Epithelial cell of proximal tubule (primary cell): ENCODE data around the gene NRGN. TPM values are rescaled to one million over a fixed set of nuclear protein-coding genes. Genes with fewer than 3 reads are reported as not detected.
"Not testable (repeated sequence)": the region's sequence is repeated elsewhere in the genome, so short reads cannot be mapped to it uniquely, and the experiment has no call there.

Experiments used
- DNase-seq: peaks from one replicate; pipeline ENCODE4 v3.0.0-alpha.2; 2011; ENCODE audit warnings: low read depth
- H3K4me3 ChIP-seq: 2 replicates; pipeline ENCODE4 v1.5.1; 2011; ENCODE audit warnings: low read depth, mild to moderate bottlenecking, low read length
- CTCF ChIP-seq: conservative IDR thresholded peaks from 2 replicates; pipeline ENCODE4 v1.5.1; 2012; ENCODE audit warnings: low read depth, mild to moderate bottlenecking, low read length
- total RNA-seq: library from RNA; depleted of rRNA; stranded (reverse); fragments of >200 nt; gene quantifications from 2 replicates; pipeline ENCODE4 v1.2.3, GENCODE V29; 2015

Gene NRGN
- total RNA-seq, 1 donor from 2014 or later: 5.8 TPM

DNA sequence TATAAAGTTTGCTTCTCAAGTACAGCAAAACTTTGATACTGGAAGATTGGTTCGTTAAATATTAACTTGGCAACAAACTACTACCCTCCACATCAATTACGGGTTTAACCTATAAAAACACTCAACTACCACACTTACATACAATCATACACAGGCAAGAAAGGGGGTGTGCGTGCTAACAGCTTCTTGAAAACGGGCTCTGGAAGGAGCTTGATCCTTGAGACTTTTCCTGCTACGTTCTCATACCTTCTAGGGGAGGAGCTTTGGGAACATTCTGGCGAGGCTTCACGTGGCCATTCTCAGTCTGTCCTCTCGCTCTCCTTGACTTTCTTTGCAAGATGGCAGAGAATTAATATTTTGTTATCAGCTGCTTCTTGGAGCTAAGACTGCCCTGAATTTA, 29.2 kb downstream of the NRGN start:
- DNase-seq: no peak
- no peak for TF ChIP-seq CTCF
- no peak overlapping the region for H3K4me3 ChIP-seq

DNA sequence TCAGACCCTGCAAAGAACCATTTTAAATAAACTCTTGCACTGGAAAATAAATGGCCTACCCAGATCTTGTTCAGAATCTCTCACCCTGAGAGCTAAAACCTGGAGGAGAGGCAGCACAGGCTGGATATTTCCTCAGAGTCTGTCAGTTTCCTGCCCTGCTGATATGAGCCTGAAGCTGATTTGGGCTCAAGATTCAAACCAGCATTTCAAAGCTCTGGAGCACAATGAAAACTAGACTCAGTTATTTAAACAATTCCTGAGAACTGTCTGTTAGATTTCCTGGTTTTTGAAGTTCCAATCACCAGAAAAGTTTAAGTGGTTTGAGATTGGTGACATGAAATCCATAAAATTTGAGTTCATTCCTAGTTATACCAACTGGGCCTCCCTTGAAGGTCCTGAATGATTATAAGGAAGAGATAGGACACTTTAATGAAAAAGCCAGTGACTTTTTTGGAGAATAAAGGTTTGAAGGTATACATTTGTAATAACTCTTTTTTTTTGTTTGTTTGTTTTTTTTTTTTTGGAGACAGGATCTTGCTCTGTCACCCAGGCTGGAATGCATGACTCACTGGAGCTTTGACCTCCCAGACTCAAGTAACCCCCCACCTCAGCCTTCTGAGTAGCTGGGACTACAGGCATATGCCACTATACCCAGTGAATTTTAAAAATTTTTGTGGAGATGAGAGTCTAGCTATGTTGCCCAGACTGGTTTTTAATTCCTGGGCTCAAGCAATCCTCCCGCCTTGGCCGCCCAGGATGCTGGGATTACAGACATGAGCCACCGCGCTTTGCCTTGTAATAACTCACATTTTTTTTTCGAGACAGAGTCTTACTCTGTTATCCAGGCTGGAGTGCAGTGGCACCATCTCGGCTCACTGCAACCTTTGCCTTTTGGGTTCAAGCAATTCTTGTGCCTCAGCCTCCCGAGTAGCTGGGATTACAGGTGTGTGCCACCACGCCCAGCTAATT, 30.3 kb downstream of the NRGN start:
- H3K4me3 ChIP-seq: no peak overlapping the region
- no peak for DNase-seq
- no peak for TF ChIP-seq CTCF

DNA sequence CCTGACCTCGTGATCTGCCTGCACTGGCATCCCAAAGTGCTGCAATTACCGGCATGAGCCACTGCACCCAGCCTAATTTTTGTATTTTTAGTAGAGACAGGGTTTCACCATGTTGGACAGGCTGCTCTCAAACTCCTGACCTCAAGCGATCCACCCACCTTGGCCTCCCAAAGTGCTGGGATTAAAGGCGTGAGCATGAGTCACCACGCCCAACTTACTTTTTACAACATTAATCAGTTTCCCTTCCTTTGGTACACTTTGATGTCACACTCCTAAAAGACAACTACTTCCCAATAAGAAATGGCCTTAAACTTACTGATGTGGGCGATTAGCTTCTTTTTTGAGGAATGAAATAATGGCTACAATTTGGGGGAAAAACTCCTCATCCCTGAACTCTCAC, 31.2 kb downstream of the NRGN start:
- not testable (repeated sequence) for H3K4me3 ChIP-seq, DNase-seq

DNA sequence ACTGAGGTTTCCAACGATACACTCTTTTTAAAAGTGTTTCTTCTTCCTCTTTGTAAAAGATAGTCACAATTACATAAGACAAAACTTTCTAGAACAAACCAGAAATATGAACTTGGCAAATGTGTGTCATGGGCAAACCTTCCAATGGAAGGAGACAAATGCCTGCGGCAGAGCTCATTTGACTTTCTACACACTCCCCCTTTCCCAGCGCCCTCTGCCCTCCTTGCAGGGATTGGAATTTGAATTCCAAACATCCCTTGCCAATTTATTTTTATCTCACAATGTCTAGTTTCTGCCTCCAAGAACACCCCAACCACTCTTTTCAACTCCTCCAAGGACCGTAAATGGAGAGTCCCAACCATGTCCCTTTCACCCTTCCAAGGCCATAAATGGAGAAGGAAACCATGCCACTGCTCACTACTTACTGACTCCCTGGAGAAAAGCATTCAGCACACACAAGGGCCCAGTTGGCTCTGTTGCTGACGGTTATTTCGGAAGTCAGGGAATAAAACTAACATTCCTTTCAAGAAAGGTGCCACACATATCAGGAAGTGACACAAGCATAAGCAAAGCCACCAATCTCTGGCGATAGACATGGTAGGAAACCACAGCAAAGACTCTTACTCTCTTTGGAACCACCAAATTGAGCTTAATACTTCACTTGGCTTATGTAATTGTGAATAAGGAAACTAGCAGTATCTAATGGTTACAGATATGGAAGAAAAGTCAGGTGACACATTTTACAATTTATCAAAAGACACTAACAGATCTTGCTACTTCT, 37.3 kb downstream of the NRGN start:
- TF ChIP-seq CTCF: no peak
- no peak for DNase-seq

DNA sequence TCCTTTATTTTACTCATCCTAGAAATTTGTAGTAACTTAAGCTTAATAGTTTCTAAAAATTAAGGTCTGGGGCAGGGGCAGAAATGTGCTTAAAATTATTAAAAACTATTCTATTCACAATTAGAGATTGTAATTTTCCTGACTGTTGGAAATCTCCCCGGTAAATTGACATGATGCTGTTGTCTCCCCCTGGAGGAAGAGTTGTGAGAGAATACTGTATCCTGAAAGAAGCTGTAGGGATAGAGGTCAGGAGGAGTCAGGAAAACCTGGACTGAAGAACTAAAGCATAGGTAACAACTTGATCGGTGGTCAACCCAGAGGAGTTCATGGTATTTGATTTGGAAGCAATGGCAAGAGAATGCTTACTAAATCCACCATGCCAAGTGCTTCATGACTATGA, 38.5 kb downstream of the NRGN start:
- no peak for DNase-seq
- no peak overlapping the region for H3K4me3 ChIP-seq
- peak; percentile 68 for TF ChIP-seq CTCF

More for the DNA sequence above, 37.3 kb downstream of the NRGN start:
- no peak overlapping the region for H3K4me3 ChIP-seq

DNA sequence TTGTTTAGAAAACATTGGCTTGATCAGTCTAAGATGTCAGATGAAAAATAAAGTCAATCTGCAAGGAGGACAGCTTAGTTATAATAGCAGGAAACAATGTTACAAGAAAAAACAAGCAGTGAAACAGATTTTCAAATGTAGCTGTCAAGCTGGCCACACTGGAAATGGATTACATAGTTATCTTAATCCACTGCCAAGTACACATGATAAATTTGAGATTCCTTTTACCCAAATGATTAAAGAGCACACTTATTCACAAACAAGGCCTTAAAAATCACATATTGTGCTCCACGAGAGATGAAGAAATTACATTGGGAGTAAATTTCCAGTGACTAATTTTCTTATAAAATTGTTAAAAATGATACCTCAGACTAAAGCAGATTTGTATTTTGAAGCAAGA, 39.8 kb downstream of the NRGN start:
- TF ChIP-seq CTCF: no peak
- H3K4me3 ChIP-seq: no peak overlapping the region
- no peak for DNase-seq

GRCh38 chr11:124783002-124783401, 43.3 kb downstream of the NRGN start:
- TF ChIP-seq CTCF: no peak
- no peak for DNase-seq

More at GRCh38 chr11:124783002-124783401, 43.3 kb downstream of the NRGN start:
- no peak overlapping the region for H3K4me3 ChIP-seq
